Keratinocyte (primary cell): Measurements from ENCODE around the gene ADD2. TPM values are rescaled to one million over a fixed set of nuclear protein-coding genes. Genes with fewer than 3 reads are reported as not detected.

Source experiments
- DNase-seq: peaks from one replicate; pipeline ENCODE4 v3.0.0-alpha.2; 2011; ENCODE audit warnings: low read depth, missing footprints, low spot score
- FAIRE-seq: peaks from 2 replicates; lab custom pipeline; 2011; peaks lifted over from hg19 to GRCh38; lab: Jason Lieb, UNC
- H2AFZ ChIP-seq: 2 replicates; pipeline ENCODE4 v1.6.0; 2012; ENCODE audit warnings: low read length, control low read depth, inconsistent platforms; ENCODE audit not compliant: control insufficient read depth
- H3K27ac ChIP-seq: 2 replicates; pipeline ENCODE4 v1.5.1; 2011; ENCODE audit warnings: low read length; ENCODE audit not compliant: control insufficient read depth, insufficient read depth
- H3K27me3 ChIP-seq: 3 replicates; pipeline ENCODE4 v1.6.0; 2011; ENCODE audit warnings: low read length; ENCODE audit not compliant: control insufficient read depth, insufficient read depth; ENCODE audit errors: extremely low read depth
- H3K36me3 ChIP-seq, 2 experiments: 2 replicates in 1 of 2; 3 replicates in 1 of 2; pipeline ENCODE4 v1.5.1; 2011; ENCODE audit warnings: low read length in 2 of 2, mild to moderate bottlenecking in 1 of 2; ENCODE audit not compliant: control insufficient read depth in 2 of 2, insufficient read depth in 2 of 2; ENCODE audit errors: extremely low read depth in 1 of 2
- H3K4me1 ChIP-seq: 3 replicates; pipeline ENCODE4 v1.5.1; 2011; ENCODE audit warnings: low read length; ENCODE audit not compliant: control insufficient read depth, insufficient read depth; ENCODE audit errors: extremely low read depth
- H3K4me2 ChIP-seq: 3 replicates; pipeline ENCODE4 v1.6.0; 2011; ENCODE audit warnings: low read depth, low read length; ENCODE audit not compliant: control insufficient read depth, insufficient read depth; ENCODE audit errors: extremely low read depth
- H3K4me3 ChIP-seq, 3 experiments: fragments of 200-600 bp in 1 of 3; sonication (generic) in 1 of 3; 2 replicates in 2 of 3; 3 replicates in 1 of 3; pipeline ENCODE4 v1.5.1; 2011 to 2016; ENCODE audit warnings: low read length in 3 of 3, mild to moderate bottlenecking in 3 of 3, control low read depth in 2 of 3, inconsistent platforms in 1 of 3, low read depth in 1 of 3, mixed read lengths in 1 of 3, mixed run types in 1 of 3, moderate library complexity in 1 of 3; ENCODE audit not compliant: control insufficient read depth in 2 of 3, insufficient read depth in 2 of 3; ENCODE audit errors: extremely low read depth in 1 of 3
- H3K79me2 ChIP-seq: 2 replicates; pipeline ENCODE4 v1.6.0; 2012; ENCODE audit warnings: low read length; ENCODE audit not compliant: control insufficient read depth, insufficient read depth
- H3K9ac ChIP-seq: 3 replicates; pipeline ENCODE4 v1.6.0; 2011; ENCODE audit warnings: low read length; ENCODE audit not compliant: control insufficient read depth, insufficient read depth; ENCODE audit errors: extremely low read depth
- H3K9me1 ChIP-seq: 3 replicates; pipeline ENCODE4 v1.6.0; 2011; ENCODE audit warnings: low read length; ENCODE audit not compliant: control insufficient read depth, insufficient read depth; ENCODE audit errors: extremely low read depth
- H3K9me3 ChIP-seq: 2 replicates; pipeline ENCODE4 v1.5.1; 2012; ENCODE audit warnings: low read depth, low read length; ENCODE audit not compliant: control insufficient read depth
- H4K20me1 ChIP-seq: 3 replicates; pipeline ENCODE4 v1.6.0; 2011; ENCODE audit warnings: low read length; ENCODE audit not compliant: control insufficient read depth, insufficient read depth; ENCODE audit errors: extremely low read depth
- EZH2 ChIP-seq: IDR thresholded peaks from one replicate; pipeline ENCODE4 v1.6.1; 2012; ENCODE audit warnings: inconsistent platforms, mild to moderate bottlenecking, low read length, moderate library complexity
- dilution Hi-C: fragments of 300-500 bp; cut with MboI; formaldehyde crosslinking; loops from one replicate; pipeline ENCODE4 v1.7.0; 2020; ENCODE audit warnings: low sequenced_read_pairs; ENCODE audit not compliant: extremely low pct_ligation_motif_present
- polyA plus RNA-seq, 5 experiments: library from polyadenylated mRNA; depleted of rRNA in 3 of 5; stranded (reverse) in 3 of 5; stranded (forward) in 1 of 5; unstranded in 1 of 5; fragments of >200 nt; gene quantifications; 1 replicate in 1 of 5; 2 replicates in 3 of 5; 3 replicates in 1 of 5; pipeline versions ENCODE4 v1.2.1 to v1.2.3, GENCODE V29; 2011 to 2012; ENCODE audit warnings: missing spikeins in 2 of 5, low read depth in 1 of 5, low replicate concordance in 1 of 5
- TF ChIP-seq, protein P1 (sequence below), 3 experiments: IDR thresholded peaks in 1 of 3; conservative IDR thresholded peaks in 1 of 3; optimal IDR thresholded peaks in 1 of 3; 2 replicates in 2 of 3; 3 replicates in 1 of 3; pipeline versions ENCODE3 to v1.5.1; 2011; ENCODE audit warnings: low read length in 3 of 3, mild to moderate bottlenecking in 3 of 3, moderate library complexity in 2 of 3, control low read depth in 1 of 3, inconsistent platforms in 1 of 3; ENCODE audit not compliant: insufficient read depth in 2 of 3; ENCODE audit errors: extremely low read depth in 1 of 3

Gene ADD2
- polyA plus RNA-seq, 1 donor (not counting 4 experiments of a cell fraction or from before 2014, with no cell fraction given), result 0.05 TPM

DNA sequence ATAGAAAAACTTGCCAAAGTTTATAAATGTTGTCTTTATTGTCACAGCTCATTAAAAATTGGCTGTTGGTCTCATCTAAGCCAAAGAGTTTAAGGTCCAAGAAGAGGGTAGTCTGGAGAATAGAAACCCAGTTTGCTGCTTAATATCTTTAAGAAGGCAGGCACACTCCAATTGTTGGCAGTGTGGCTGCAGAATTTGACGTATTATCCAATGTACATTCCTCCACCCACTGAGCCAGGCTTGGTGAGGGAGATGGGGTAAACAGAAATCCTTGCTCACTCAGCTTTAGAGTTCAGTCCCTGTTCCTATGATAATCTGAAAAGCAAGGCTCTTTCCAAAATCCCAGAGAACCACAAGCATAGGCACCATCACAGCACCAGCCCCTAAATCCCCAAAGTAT lies 10.7 kb upstream of the ADD2 start:
- Histone ChIP-seq H3K79me2 (no peaks in the 10 kb centered on the region), H3K27me3 (no peaks in the 10 kb centered on the region), H2AFZ (no peak overlapping the region), H3K9ac (no peak overlapping the region), H3K4me1 (peaks cover 25% of the 10 kb centered on the region), H3K27ac (no peak overlapping the region), H3K4me2 (no peak overlapping the region), H4K20me1 (no peaks in the 10 kb centered on the region), H3K4me3 (no peak overlapping the region), H3K9me1 (no peaks in the 10 kb centered on the region), H3K9me3 (no peaks in the 10 kb centered on the region), H3K36me3 (no peaks in the 10 kb centered on the region)
- TF ChIP-seq EZH2, result no peak
- TF ChIP-seq, protein P1, sequence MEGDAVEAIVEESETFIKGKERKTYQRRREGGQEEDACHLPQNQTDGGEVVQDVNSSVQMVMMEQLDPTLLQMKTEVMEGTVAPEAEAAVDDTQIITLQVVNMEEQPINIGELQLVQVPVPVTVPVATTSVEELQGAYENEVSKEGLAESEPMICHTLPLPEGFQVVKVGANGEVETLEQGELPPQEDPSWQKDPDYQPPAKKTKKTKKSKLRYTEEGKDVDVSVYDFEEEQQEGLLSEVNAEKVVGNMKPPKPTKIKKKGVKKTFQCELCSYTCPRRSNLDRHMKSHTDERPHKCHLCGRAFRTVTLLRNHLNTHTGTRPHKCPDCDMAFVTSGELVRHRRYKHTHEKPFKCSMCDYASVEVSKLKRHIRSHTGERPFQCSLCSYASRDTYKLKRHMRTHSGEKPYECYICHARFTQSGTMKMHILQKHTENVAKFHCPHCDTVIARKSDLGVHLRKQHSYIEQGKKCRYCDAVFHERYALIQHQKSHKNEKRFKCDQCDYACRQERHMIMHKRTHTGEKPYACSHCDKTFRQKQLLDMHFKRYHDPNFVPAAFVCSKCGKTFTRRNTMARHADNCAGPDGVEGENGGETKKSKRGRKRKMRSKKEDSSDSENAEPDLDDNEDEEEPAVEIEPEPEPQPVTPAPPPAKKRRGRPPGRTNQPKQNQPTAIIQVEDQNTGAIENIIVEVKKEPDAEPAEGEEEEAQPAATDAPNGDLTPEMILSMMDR (optimal IDR thresholded peaks at IDR 0.05 in 1 of 3, IDR thresholded peaks at IDR 0.05 in 1 of 3, conservative IDR thresholded peaks at IDR 0.05 in 1 of 3; ENCODE audit: extremely low read depth in 1 of 3, insufficient read depth in 2 of 3, low read length in 3 of 3), result no peak
- FAIRE-seq, result no peak
- no peak for DNase-seq
- dilution Hi-C loops, result loop anchor here (25.0 kb wide), 1 partner anchor 466 kb away; the partner anchor contains the start of gene FAM136A

GRCh38 chr2:70777450-70777849 lies 9.4 kb upstream of the ADD2 start:
- H3K9me3 ChIP-seq, result no peaks in the 10 kb centered on the region
- no peaks in the 10 kb centered on the region for H3K36me3 ChIP-seq
- H3K4me1 ChIP-seq, result peaks cover 25% of the 10 kb centered on the region
- H3K4me2 ChIP-seq, result no peak overlapping the region
- H3K9ac ChIP-seq, result no peak overlapping the region
- no peaks in the 10 kb centered on the region for H3K9me1 ChIP-seq
- no peak overlapping the region for H3K27ac ChIP-seq
- DNase-seq (no peak), FAIRE-seq (no peak)
- H3K27me3 ChIP-seq, result no peaks in the 10 kb centered on the region
- H3K4me3 ChIP-seq, result no peak overlapping the region
- no peak overlapping the region for H2AFZ ChIP-seq
- dilution Hi-C loops, result loop anchor here (25.0 kb wide), 1 partner anchor 465 kb away; the partner anchor contains the start of gene FAM136A
- TF ChIP-seq, protein P1 (optimal IDR thresholded peaks at IDR 0.05 in 1 of 3, IDR thresholded peaks at IDR 0.05 in 1 of 3, conservative IDR thresholded peaks at IDR 0.05 in 1 of 3; ENCODE audit: extremely low read depth in 1 of 3, insufficient read depth in 2 of 3, low read length in 3 of 3), result no peak
- TF ChIP-seq EZH2, result no peak
- H3K79me2 ChIP-seq, result no peaks in the 10 kb centered on the region
- H4K20me1 ChIP-seq, result no peaks in the 10 kb centered on the region
